COLO668 (cell line): ENCODE measurements around the gene PRKCA.
A peak's percentile ranks its signal among the peaks of the same experiment; 100 is the strongest.

Source experiments
- DNase-seq: peaks from one replicate; lab custom pipeline; 2025; ENCODE audit not compliant: unreplicated experiment; lab: John Stamatoyannopoulos, UW

The PRKCA gene

DNA sequence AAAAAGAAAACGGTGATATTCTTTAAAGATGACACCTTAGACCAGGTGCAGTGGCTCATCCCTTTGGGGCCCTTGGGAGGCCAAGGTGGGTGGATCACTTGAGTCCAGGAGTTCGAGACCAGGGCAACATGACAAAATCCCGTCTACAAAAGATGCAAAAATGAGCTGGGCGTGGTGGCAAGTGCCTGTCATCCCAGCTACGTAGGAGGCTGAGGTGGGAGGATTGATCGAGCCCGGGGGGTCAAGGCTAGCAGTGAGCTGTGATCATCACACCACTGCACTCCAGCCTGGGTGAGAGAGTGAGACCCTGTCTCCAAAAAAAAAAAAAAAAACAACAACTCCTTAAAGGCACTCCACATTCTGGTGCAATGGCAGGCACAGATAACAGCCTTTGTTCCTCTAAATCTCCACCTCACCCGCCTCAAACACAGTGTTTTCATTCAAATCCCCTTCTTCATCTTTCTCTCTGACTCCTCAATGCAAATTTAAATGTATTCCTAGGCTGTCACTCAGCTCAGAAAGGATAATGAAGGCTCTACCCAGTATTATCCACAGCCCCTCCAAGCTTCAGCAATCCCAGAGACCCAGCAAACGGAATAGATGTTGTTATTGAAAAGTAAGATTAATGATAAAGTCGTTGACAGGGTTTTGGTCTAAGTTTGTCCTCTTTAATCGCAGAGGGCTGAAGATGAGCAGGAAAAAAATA lies 476.3 kb downstream of the PRKCA start:
- DNase-seq: no peak

DNA sequence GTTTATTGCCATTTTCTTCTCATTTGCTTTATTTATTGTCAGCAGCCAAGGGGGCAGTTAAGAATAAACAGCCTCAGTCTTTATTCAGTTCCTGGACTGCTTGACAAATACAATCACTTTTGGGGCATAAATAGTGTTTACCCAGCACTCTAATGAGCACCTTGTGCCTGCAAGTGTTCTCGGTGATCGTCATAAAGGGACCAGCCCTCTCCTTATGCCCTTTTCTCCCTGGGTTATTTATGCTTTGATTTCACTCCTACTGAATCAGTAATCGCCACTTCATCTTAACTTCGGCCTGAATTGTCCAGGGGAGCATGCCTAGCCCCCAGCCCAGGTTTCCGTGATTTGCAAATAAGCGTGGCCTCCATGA lies 476.8 kb downstream of the PRKCA start:
- no peak for DNase-seq

DNA sequence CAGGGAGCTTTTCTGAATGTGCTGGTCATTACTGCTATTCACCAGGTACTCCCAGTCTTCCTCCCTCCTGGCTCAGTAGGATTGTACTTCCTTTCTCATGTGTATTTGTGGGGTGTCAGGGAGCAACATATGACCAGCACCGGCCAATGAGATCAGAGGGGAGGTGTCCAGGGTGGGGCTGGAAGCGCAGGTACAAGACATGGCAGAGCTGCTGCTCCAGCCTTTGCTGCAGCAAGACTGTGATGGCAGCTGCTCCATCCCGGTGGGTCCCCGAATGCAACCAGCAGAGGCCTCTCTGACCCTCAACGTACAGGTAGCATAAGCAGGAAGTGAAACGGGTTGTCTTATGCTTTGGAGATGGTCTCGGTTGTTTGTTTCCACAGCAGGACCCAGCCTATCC lies 478.7 kb downstream of the PRKCA start:
- no peak for DNase-seq

DNA sequence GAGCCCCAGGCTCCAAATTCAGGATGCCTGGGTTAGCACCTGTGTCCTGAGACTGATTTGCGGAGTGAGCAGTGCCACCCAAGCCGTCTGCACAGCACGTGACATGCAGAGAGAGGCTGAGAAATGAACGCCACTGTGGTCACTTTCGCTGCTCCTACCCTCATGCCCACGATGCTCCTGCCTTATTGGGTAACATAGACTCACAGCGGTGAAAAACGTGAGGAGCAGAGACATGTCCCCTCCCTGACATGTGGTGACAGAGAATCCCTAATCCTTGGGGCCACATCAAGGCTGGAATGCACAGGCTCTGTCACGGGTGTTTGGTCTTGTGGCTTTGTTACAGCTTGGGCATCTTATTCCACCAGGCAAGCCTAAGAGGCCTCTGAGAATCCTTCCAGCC lies 480.4 kb downstream of the PRKCA start:
- DNase-seq: no peak

DNA sequence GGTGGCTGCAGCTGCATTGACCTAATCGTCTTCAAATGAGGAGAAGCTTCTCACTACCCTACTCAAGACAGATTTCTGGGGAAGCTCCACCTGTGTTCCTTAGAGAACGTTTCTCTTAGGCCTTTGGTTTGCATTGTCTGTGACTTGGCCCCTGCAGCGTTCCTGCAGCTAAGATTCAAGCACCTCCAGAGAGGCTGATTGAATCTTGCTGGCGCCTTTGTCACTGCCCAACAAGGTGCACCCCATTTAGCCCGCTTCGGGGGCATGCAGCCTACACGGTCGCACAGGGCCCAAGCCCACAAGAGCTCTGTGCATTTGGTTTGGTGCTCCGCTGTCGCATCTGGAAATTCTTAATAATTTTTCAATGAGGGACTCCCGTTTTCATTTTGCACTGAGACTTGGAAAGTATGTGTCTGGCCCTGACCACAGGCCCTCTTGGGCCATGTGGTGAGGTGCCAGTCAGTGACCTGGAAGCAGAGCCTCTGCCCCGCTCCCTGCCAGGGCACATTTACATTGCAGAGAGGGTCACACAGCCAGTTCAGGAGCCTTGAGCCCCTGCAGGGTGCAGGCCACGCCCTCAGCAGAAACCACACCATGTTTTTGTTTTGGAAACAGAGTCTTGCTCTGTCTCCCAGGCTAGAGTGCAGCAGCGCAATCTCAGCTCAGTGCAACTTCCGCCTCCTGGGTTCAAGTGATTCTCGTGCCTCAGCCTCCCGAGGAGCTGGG lies 481.4 kb downstream of the PRKCA start:
- DNase-seq: no peak

DNA sequence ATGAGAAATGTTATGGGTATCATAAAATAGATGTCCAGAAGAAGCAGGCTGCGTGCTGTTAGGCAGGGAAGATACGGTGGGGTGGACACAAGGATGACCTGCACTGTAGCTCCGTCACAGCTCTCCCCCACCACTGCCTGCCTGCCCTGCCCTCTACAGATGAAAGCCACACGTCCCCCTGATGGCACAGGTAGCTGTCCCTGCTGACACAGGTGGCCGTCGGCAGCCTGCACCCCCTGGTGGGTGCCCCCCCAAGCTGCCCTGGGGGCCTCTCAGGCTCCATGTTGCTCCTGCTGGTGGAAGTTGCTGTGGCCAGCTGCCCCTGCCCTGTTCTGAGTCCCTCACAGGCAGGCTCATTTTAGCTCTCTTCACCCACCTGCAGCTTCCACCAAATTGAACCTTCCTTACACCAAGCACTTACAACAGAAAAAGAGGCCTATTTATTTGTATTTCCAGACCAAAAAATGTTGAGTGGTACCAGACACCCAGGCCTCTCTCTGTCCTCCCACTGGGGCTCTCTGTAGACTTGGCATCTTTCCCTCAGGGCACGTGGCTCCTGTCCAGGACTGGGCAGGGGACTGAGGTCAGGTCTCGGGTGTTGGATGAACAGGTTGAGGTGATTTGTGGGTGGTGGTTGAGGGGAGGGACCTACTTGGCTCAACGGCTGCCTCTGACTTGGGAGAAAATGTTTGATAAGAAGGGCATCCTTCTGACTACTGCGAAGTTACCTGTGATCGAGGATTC lies 482.4 kb downstream of the PRKCA start:
- no peak for DNase-seq

DNA sequence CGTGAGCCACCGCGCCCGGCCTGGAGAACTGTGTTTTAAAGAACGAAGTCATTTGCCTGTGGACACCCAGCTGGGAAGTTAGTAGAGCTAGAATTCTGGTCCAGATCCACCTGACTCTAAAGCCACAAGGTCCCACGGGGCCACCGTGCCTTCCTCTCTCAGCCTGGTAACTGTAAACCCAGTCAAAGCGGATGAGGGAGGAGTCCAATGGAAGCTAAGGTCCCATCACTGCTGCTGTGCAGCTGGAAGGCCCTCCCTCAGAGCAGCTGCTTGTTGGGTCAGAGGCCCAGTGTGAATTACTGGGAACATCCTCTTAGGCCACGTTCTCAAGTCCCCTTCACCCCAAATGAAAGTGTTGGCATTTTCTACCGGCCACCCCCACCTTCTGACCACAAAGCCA lies 483.7 kb downstream of the PRKCA start:
- DNase-seq: no peak

DNA sequence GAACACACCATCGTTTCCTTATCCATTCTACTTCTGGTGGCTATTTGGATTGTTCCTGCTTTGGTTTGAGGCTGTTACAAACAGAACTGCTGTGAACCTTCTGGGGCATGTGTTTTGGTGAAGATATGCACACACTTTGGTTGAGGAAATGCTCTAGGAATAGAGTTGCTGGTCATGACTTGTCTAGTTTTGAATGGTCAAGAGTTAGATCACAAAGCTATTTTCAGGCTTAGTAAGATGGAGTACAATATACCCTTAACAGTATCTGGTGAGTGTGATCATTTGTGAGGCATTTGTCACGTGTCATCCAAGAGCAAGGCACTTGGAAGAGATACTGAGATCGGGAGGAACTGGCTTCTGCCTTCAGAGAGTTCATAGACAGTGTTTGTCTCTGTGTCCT lies 485.5 kb downstream of the PRKCA start:
- no peak for DNase-seq

DNA sequence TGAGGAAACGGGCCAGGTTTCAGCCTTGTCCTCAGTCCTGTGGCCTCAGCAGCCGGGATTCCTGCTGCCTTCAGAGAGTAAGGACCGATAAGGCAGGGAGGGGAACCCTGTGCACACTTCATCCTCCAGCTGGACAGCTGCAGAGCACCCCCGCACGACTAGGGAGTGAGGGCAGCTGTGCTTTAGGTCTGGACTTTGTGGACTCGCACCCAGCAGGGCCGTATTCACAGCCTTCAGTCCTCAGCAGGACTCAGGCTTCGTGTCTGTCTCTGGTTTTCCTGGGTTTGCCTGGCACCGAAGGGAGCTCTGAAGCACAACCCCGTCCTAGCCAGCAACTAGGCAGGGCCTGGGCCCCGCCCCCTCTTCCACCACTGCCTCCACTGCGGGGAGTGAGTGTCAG lies 486.7 kb downstream of the PRKCA start:
- DNase-seq: no peak

DNA sequence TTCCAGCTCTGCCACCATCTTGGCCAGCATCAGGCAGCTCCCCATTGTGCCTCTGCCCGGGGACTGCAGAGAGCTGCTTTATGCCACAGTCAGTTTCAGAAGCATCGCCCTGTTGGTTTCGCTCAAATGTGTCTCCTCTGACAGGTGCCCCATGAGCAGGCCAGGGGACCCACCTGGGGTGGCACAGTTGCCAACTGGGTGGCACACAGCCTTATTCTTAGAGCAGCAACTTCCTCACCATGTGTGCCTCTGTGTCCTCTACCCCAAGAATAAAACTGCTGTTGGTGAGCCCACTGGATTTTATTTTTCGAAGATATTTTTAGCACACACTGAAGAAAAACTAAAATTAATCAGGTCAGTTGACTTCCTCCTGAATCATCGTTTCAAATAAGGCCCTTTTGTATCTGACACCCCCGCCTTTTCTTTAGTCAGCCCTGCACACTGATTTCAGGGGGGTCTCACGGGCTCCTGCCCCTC lies 487.6 kb downstream of the PRKCA start:
- no peak for DNase-seq

DNA sequence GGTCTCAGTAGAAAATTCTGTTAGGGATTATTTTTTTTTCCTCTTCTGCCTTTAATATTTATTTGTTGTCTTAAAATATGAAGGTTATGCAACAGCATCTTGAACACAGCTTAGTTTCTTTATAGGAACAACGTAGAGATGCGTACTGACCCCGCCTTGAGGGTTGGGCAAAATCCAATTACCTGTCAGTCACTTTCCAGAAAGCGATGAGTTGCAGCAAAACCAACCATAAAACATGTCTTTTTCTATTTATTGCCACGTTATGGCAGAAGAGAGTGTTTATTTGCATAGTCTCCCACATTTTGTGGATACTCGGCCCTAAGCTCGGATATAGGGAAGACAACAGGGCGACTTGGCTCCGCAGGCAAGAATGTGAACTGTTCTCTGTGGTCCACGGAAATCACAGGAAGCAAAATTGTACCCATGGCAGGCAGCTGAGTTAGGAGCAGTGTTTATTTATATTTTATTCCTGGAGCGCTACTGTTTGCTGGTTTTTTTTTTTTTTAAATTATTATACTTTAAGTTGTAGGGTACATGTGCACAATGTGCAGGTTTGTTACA lies 488.2 kb downstream of the PRKCA start:
- no peak for DNase-seq

DNA sequence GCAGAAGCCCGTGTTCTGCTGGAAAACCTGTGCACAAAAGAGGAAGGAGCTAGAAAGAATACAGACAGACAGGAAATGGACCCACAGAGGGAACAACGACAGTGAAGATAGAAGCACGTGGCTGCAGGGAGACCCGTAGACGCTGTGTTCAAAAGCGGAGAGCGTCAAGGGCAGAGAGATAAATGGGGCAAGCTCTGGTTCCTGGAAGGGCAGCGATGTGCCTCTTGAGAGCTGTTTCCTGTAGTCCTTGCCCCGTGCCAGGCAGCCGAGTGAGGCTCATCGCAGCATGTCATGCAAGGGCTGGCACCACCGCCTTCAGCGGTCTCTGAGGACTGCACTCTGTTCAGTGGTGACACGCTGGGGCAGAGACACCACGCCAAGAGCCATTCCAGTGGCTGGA lies 488.9 kb downstream of the PRKCA start:
- DNase-seq: no peak

DNA sequence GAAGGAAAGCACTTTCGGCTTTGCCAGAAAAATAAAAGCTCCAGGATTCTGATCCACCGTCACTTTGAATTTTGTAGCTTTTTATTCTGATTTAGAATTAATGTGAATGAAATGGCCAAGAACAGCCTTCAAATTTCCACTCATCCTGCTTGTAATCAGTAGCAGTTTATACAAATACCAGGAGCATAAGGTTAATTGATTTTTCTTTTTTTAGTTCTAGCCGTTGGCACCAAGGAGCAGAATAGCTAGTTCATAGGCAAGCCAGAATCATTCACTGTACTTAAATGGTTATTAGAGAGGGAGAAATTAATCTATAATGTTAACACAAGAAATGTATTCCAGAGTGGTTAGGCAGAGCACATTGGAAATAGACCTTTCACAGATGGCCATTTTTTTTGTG lies 491.4 kb downstream of the PRKCA start:
- no peak for DNase-seq

DNA sequence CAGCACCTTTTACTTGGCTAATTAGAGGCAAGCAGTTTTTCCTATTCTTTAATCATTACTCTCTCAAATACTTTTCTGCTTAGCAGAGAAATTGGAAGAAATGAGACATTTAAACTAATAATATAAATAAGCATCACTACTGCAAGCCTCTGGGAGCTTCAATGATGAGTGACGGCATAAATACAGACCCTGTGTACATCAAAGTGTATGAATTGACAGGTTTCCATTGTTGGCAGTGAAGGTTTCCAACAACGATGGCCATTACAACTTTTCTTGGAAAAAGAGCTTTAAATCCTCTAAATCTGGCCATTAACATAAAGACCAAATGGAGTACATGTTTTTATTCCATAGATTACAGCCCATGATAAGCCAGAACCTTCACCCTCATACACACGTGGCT lies 493.1 kb downstream of the PRKCA start:
- DNase-seq: no peak

DNA sequence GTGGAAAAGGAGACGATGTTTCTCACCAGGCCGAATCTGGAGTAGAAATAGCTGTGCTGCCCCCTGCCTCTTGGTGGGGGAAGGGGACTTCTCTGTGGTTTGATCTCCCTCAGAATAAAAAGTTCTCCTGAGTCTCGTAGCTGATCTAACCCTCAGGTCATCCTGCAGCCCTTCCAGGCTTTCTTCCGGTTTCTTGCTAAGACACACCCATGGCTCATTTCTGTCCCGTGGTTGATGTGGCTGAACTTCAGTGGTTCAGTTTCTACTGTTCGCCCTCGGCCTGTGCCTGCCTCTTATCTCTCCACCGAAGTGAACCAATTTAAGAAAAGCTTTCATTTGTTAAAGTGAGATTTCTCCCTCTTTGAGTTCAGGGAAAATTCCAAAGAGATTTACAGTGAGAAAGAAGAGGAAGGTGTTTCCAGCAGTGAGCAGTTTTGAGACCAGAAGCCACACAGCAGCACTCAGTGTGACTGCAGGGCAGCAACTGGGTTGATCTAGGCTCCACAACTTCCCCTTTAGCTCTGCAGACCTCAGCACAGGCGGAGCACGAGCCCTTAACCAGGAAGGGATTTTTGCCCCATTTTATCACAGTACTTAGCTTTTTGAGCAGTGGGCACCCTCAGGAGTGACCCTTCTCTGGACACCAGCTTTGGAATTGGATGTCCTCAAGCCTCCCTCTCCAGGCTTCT lies 497.6 kb downstream of the PRKCA start:
- DNase-seq: no peak

DNA sequence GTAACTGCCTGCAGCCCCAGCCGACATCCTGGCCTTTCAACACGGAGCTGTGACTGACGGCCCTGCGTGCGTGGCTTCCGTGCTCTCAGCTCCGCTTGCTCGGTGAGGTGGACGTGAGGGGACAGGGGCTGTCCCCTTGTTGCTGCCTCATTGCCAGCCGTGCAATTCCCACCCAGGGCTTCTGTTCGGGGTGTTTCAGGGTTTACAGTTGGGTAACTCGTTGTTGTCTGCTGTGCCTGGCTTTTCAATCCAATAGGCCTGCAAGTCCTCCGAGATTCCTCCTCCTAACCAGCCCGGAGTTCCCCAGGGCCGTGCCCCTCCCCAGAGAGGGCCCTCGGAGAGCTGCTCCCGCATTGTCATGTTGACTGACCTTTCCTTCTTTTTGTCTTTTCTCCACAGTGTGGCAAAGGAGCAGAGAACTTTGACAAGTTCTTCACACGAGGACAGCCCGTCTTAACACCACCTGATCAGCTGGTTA lies 501.1 kb downstream of the PRKCA start:
- no peak for DNase-seq

DNA sequence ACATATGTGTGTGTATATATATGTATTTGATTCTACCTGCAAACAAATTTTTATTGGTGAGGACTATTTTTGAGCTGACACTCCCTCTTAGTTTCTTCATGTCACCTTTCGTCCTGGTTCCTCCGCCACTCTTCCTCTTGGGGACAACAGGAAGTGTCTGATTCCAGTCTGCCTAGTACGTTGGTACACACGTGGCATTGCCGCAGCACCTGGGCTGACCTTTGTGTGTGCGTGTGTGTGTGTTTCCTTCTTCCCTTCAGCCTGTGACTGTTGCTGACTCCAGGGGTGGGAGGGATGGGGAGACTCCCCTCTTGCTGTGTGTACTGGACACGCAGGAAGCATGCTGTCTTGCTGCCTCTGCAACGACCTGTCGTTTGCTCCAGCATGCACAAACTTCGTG lies 503.2 kb downstream of the PRKCA start:
- no peak for DNase-seq

DNA sequence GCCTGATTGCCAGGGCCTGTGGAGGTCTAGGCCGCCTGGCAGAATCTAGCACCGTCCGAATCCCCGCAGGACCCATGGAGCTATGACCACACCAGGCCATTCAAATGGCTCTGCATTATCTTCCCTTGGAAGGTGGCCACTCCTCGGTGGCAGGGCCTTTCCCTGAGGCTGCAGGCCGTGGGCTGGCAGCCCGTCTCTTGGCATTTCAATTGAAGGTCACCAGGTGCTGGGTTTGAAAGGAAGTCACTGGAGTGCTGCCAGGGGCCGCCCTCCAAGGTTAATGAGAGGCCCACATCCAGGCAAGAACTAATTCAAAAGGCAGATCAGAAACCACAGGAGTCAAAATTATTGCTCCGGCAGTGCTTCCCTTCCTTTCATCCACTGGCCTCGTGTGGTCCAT lies 504.8 kb downstream of the PRKCA start:
- peak; percentile 28 for DNase-seq

DNA sequence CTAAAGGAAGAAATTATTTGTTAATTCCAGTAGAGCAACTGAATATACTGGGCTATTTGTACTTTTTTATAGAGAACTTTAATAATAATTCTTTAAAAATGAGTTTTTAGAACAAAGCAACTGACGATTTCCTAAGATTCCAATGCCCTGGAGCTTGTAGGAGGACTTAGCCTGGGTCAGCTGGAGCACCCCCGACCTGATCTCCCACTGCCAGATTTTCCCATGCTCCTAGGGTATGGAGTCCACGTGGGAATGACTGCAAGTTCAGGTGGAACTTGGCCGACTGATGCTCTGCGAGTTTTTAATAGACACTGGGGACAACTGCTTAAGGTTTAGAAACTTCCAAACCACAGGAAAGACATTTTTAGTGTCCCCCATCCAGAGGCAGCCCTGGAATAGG lies 507.0 kb downstream of the PRKCA start:
- DNase-seq: no peak

DNA sequence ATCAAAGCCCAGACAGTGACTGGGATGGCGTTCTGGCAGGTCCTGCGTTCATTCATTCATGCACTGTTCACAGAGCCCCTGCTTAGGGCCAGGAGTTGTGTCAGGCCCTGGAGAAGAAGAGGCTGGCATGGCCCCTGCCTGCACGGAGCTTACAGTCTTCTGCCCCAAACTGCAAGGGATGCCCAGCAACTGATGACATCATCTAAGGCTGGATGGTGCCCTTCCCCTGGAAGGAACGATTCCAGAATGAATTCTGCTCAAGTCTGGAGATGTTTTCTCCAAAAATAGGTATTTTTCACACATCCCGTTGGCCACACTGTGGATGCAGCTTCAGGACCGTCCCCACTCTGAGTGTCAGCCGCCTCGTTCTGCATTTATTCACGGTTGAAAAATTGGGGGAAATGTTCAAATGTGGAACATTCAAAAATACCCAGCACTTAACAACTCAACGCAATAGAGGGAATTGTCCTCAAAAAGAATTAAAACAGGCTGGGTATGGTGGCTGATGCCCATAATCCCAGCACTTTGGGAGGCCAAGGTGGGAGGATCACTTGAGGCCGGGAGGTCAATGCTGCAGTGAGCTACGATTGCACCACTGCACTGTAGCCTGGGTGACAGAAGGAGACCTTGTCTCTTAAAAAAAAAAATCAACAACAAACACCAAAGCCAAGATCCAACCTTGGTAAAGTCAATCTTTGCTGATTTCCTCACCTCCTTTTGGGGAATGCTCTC lies 508.7 kb downstream of the PRKCA start:
- DNase-seq: no peak
